ENCODE data around the gene ANGPTL8. TPM values are rescaled to one million over a fixed set of nuclear protein-coding genes. Genes with fewer than 3 reads are reported as not detected.

ANGPTL8 gene
- total and polyA plus RNA-seq, 2 of the 13 experiments (the other 11 are each of a cell fraction or from before 2014, with no cell fraction given) = 27.3 to 243 TPM

GRCh38 chr19:11236324-11237301 lies 2.8 kb upstream of the ANGPTL8 start (continued):
- TF ChIP-seq ZGPAT (CRISPR knock-in tag; IDR thresholded peaks at IDR 0.05) (peak; percentile 91), YEATS2 (CRISPR knock-in tag; IDR thresholded peaks at IDR 0.05; ENCODE audit: borderline replicate concordance) (peak; percentile 55; the same call in 1 of the 2 replicates), KMT2B (CRISPR knock-in tag; IDR thresholded peaks at IDR 0.05) (peak; percentile 40; the same call in 1 of the 2 replicates), THAP11 (CRISPR knock-in tag; IDR thresholded peaks at IDR 0.05) (peak; percentile 76), ZSCAN12 (CRISPR knock-in tag; IDR thresholded peaks at IDR 0.05) (no peak), GATA4 (IDR thresholded peaks at IDR 0.05; ENCODE audit: borderline replicate concordance, low read depth) (no peak), NFYB (CRISPR knock-in tag; IDR thresholded peaks at IDR 0.05) (peak; percentile 29; the same call in 1 of the 2 replicates), CREBL2 (CRISPR knock-in tag; IDR thresholded peaks at IDR 0.05; ENCODE audit: borderline replicate concordance) (no peak), HNF4A (CRISPR knock-in tag; IDR thresholded peaks at IDR 0.05) (peak; percentile 77), ZNF577 (CRISPR knock-in tag; IDR thresholded peaks at IDR 0.05; ENCODE audit: borderline replicate concordance, low read depth) (no peak), ZBTB10 (CRISPR knock-in tag; IDR thresholded peaks at IDR 0.05; ENCODE audit: borderline replicate concordance) (peak; percentile 91), FOSL1 (CRISPR knock-in tag; IDR thresholded peaks at IDR 0.05; ENCODE audit: borderline replicate concordance) (peak; percentile 21; the same call in 1 of the 2 replicates), ZBTB7A (CRISPR knock-in tag; IDR thresholded peaks at IDR 0.05) (peak; percentile 91), ZNF451 (CRISPR knock-in tag; IDR thresholded peaks at IDR 0.05) (peak; percentile 71; the same call in 1 of the 2 replicates), ZNF646 (CRISPR knock-in tag; IDR thresholded peaks at IDR 0.05) (no peak), HOXA9 (CRISPR knock-in tag; IDR thresholded peaks at IDR 0.05; ENCODE audit: borderline replicate concordance) (peak; percentile 90; the same call in 1 of the 2 replicates)

Data from HepG2 (cell line).